HG03103 (cell line): ENCODE measurements around the gene EHMT1.
A peak's percentile ranks its signal among the peaks of the same experiment; 100 is the strongest.
"Not testable (repeated sequence)": the region's sequence is repeated elsewhere in the genome, so short reads cannot be mapped to it uniquely, and the experiment has no call there.

Experiments
- ATAC-seq: cut with Tn5 transposase; IDR thresholded peaks from one replicate; pipeline ENCODE4 v1.9.1; 2021; ENCODE audit warnings: low read depth; ENCODE audit not compliant: unreplicated experiment

EHMT1 gene

GRCh38 chr9:137590123-137590468 is 28.7 kb upstream of the EHMT1 start:
- ATAC-seq, result peak; percentile 20

GRCh38 chr9:137590469-137591383 is 28.1 kb upstream of the EHMT1 start, which contains the start of gene ZMYND19:
ZMYND19 (minus strand) TSS chr9:137590512; CDS start chr9:137590263, 249 bp downstream.
- ATAC-seq, result peak; percentile 78

GRCh38 chr9:137592767-137593166 is 26.0 kb upstream of the EHMT1 start:
- no peak for ATAC-seq

- no peak for ATAC-seq
Observed at GRCh38 chr9:137593176-137593575, 25.6 kb upstream of the EHMT1 start.

GRCh38 chr9:137596577-137596976 is 22.2 kb upstream of the EHMT1 start:
- ATAC-seq, result not testable (repeated sequence)

- no peak for ATAC-seq
Observed at GRCh38 chr9:137598943-137599342, 19.9 kb upstream of the EHMT1 start.

GRCh38 chr9:137602661-137603060 is 16.1 kb upstream of the EHMT1 start:
- no peak for ATAC-seq

- ATAC-seq, result no peak
Observed at GRCh38 chr9:137603879-137604278, 14.9 kb upstream of the EHMT1 start.

GRCh38 chr9:137604345-137605086 is 14.3 kb upstream of the EHMT1 start:
- ATAC-seq, result no peak

GRCh38 chr9:137605121-137606004 is 13.4 kb upstream of the EHMT1 start, which contains the start of gene ARRDC1:
ARRDC1 (plus strand) TSS chr9:137605686; CDS start chr9:137605718, 32 bp downstream.
- ATAC-seq, result peak; percentile 65

- no peak for ATAC-seq
Observed at GRCh38 chr9:137606005-137606621, 12.7 kb upstream of the EHMT1 start.

- no peak for ATAC-seq
Observed at GRCh38 chr9:137606734-137607138, 12.1 kb upstream of the EHMT1 start.

GRCh38 chr9:137607141-137607857 is 11.5 kb upstream of the EHMT1 start:
- ATAC-seq, result no peak

- ATAC-seq, result no peak
Observed at GRCh38 chr9:137610944-137611343, 7.9 kb upstream of the EHMT1 start.

- ATAC-seq, result no peak
Observed at GRCh38 chr9:137611623-137612609, 6.9 kb upstream of the EHMT1 start.

GRCh38 chr9:137612741-137613142 is 6.1 kb upstream of the EHMT1 start:
- ATAC-seq, result no peak

GRCh38 chr9:137613259-137613658 is 5.5 kb upstream of the EHMT1 start:
- ATAC-seq, result no peak
